ENCODE measurements around the gene UBASH3B.

UBASH3B gene

DNA sequence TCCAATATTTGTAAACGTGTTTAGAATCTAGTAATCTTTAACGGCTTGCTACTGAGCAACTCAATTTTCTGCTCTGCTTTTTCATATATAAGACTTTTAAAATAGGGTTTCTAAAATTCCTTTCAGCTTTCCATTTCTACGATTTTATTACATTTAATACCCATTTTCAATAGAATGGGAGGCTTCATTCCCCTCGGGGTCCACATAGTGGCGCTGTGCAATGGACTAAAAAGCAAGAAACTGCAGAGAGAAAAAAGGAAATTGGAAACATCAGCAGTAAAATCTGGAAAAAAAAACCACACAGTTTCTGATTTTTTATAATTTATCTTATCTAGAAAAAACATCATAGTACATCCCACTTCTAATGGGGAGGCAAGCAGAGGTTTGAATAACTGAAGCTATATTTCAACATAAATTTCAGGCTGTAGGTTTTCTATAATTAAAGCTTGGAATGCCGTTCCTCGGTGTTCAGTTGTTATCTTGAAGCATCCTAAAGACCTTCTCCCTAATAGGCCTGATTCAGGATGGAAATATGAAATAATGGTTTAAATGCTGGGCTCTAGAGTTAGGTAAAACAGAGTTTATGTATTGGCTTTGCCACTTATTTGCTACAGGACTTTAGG lies 208.3 kb downstream of the UBASH3B start:
- H3K27ac ChIP-seq (replicated peaks): no peak overlapping the region
- H3K4me3 ChIP-seq (replicated peaks; ENCODE audit: insufficient read depth, low read length): 0 out of 2 replicates have a peak overlapping the region, but pooled peaks have one; percentile 10
- peaks cover 7% of the 10 kb centered on the region for H3K27me3 ChIP-seq (ENCODE audit: insufficient read depth, poor library complexity, severe bottlenecking)
- peak in 1 of 2 experiments; percentile 37 for DNase-seq (ENCODE audit: low read depth in 1 of 2, low spot score in 1 of 2)
- TF ChIP-seq, protein P1, sequence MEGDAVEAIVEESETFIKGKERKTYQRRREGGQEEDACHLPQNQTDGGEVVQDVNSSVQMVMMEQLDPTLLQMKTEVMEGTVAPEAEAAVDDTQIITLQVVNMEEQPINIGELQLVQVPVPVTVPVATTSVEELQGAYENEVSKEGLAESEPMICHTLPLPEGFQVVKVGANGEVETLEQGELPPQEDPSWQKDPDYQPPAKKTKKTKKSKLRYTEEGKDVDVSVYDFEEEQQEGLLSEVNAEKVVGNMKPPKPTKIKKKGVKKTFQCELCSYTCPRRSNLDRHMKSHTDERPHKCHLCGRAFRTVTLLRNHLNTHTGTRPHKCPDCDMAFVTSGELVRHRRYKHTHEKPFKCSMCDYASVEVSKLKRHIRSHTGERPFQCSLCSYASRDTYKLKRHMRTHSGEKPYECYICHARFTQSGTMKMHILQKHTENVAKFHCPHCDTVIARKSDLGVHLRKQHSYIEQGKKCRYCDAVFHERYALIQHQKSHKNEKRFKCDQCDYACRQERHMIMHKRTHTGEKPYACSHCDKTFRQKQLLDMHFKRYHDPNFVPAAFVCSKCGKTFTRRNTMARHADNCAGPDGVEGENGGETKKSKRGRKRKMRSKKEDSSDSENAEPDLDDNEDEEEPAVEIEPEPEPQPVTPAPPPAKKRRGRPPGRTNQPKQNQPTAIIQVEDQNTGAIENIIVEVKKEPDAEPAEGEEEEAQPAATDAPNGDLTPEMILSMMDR (IDR thresholded peaks at IDR 0.05; ENCODE audit: insufficient read depth, low read length): peak; percentile 79
- no peak for TF ChIP-seq POLR2AphosphoS5 (IDR thresholded peaks at IDR 0.05; ENCODE audit: low read depth)

Measured in HL-60 (cell line).